NCI-H69 (cell line): ENCODE results near the gene TMC3.

Experiments used
- DNase-seq: peaks from one replicate; lab custom pipeline; 2025; lab: John Stamatoyannopoulos, UW

TMC3 gene

GRCh38 chr15:81322676-81323253, 51.2 kb downstream of the TMC3 start:
- no peak for DNase-seq

- DNase-seq = no peak
Observed at GRCh38 chr15:81321667-81322066, 52.3 kb downstream of the TMC3 start.

GRCh38 chr15:81317642-81318017, 56.4 kb downstream of the TMC3 start:
- no peak for DNase-seq

GRCh38 chr15:81316267-81316666, 57.7 kb downstream of the TMC3 start:
- DNase-seq = no peak

- no peak for DNase-seq
Observed at GRCh38 chr15:81315452-81316175, 58.4 kb downstream of the TMC3 start.

GRCh38 chr15:81314378-81314777, 59.6 kb downstream of the TMC3 start:
- DNase-seq = no peak

- no peak for DNase-seq
Observed at GRCh38 chr15:81313686-81314085, 60.3 kb downstream of the TMC3 start.

- no peak for DNase-seq
Observed at GRCh38 chr15:81312790-81313543, 61.0 kb downstream of the TMC3 start.

GRCh38 chr15:81311752-81312464, 62.1 kb downstream of the TMC3 start:
- no peak for DNase-seq

- no peak for DNase-seq
Observed at GRCh38 chr15:81310480-81310879, 63.5 kb downstream of the TMC3 start.

- DNase-seq = no peak
Observed at GRCh38 chr15:81309647-81310450, 64.2 kb downstream of the TMC3 start.

GRCh38 chr15:81308260-81308659, 65.8 kb downstream of the TMC3 start:
- DNase-seq = no peak

- no peak for DNase-seq
Observed at GRCh38 chr15:81304226-81304625, 69.8 kb downstream of the TMC3 start.

GRCh38 chr15:81303244-81304225, 70.5 kb downstream of the TMC3 start:
- DNase-seq = no peak

GRCh38 chr15:81302701-81303109, 71.3 kb downstream of the TMC3 start:
- no peak for DNase-seq

GRCh38 chr15:81301815-81302399, 72.1 kb downstream of the TMC3 start:
- no peak for DNase-seq

- no peak for DNase-seq
Observed at GRCh38 chr15:81301385-81301784, 72.6 kb downstream of the TMC3 start.

- no peak for DNase-seq
Observed at GRCh38 chr15:81299630-81300273, 74.3 kb downstream of the TMC3 start.

- no peak for DNase-seq
Observed at GRCh38 chr15:81299156-81299555, 74.9 kb downstream of the TMC3 start.

GRCh38 chr15:81298611-81299010, 75.4 kb downstream of the TMC3 start:
- no peak for DNase-seq
